HUES48 (cell line): ENCODE results near the gene NAV1.
"Not testable (repeated sequence)": the region's sequence is repeated elsewhere in the genome, so short reads cannot be mapped to it uniquely, and the experiment has no call there.

Source experiments
- H3K27ac ChIP-seq: one replicate; pipeline ENCODE4 v1.7.0; 2013; ENCODE audit warnings: low read depth, low read length, inconsistent platforms
- H3K27me3 ChIP-seq: 2 replicates; pipeline ENCODE4 v1.6.1; 2013; ENCODE audit warnings: mild to moderate bottlenecking, low read length; ENCODE audit not compliant: control insufficient read depth, insufficient read depth
- H3K36me3 ChIP-seq: 2 replicates; pipeline ENCODE4 v1.6.1; 2013; ENCODE audit warnings: low read length; ENCODE audit not compliant: control insufficient read depth, insufficient read depth
- H3K4me1 ChIP-seq: 2 replicates; pipeline ENCODE4 v1.6.1; 2013; ENCODE audit warnings: mild to moderate bottlenecking, low read length; ENCODE audit not compliant: control insufficient read depth, insufficient read depth
- H3K4me3 ChIP-seq: 2 replicates; pipeline ENCODE4 v1.5.1; 2013; ENCODE audit warnings: mild to moderate bottlenecking, low read depth, low read length
- H3K9ac ChIP-seq: 2 replicates; pipeline ENCODE4 v1.6.1; 2013; ENCODE audit warnings: mild to moderate bottlenecking, low read depth, low read length, moderate library complexity
- H3K9me3 ChIP-seq: 2 replicates; pipeline ENCODE4 v1.6.1; 2013; ENCODE audit warnings: low read length; ENCODE audit not compliant: control insufficient read depth, insufficient read depth

NAV1 gene

GRCh38 chr1:201568859-201569294, 29.9 kb downstream of the NAV1 start:
- no peaks in the 10 kb centered on the region for H3K27me3 ChIP-seq
- no peak overlapping the region for H3K27ac ChIP-seq
- no peaks in the 10 kb centered on the region for H3K9me3 ChIP-seq
- H3K4me3 ChIP-seq: no peak overlapping the region
- no peaks in the 10 kb centered on the region for H3K4me1 ChIP-seq
- no peak overlapping the region for H3K9ac ChIP-seq
- H3K36me3 ChIP-seq: no peaks in the 10 kb centered on the region

- Histone ChIP-seq H3K9ac (no peak overlapping the region), H3K27me3 (no peaks in the 10 kb centered on the region), H3K9me3 (no peaks in the 10 kb centered on the region), H3K36me3 (no peaks in the 10 kb centered on the region), H3K4me1 (no peaks in the 10 kb centered on the region), H3K27ac (no peak overlapping the region), H3K4me3 (no peak overlapping the region)
These were observed 31.4 kb downstream of the NAV1 start for GRCh38 chr1:201570181-201570885.

GRCh38 chr1:201570886-201571624, 32.1 kb downstream of the NAV1 start:
- Histone ChIP-seq H3K36me3 (no peaks in the 10 kb centered on the region), H3K27ac (no peak overlapping the region), H3K9me3 (no peaks in the 10 kb centered on the region), H3K4me3 (no peak overlapping the region), H3K27me3 (no peaks in the 10 kb centered on the region), H3K9ac (no peak overlapping the region), H3K4me1 (no peaks in the 10 kb centered on the region)

- Histone ChIP-seq H3K27me3 (no peaks in the 10 kb centered on the region), H3K36me3 (no peaks in the 10 kb centered on the region), H3K27ac (no peak overlapping the region), H3K9ac (no peak overlapping the region), H3K4me3 (no peak overlapping the region), H3K4me1 (no peaks in the 10 kb centered on the region), H3K9me3 (no peaks in the 10 kb centered on the region)
These were observed 34.1 kb downstream of the NAV1 start for GRCh38 chr1:201573030-201573429.

GRCh38 chr1:201573923-201574322, 35.0 kb downstream of the NAV1 start:
- H3K9ac ChIP-seq: no peak overlapping the region
- no peak overlapping the region for H3K27ac ChIP-seq
- H3K9me3 ChIP-seq: no peaks in the 10 kb centered on the region
- H3K4me3 ChIP-seq: no peak overlapping the region
- no peaks in the 10 kb centered on the region for H3K27me3 ChIP-seq
- H3K4me1 ChIP-seq: no peaks in the 10 kb centered on the region
- no peaks in the 10 kb centered on the region for H3K36me3 ChIP-seq

GRCh38 chr1:201575912-201576311, 37.0 kb downstream of the NAV1 start:
- no peaks in the 10 kb centered on the region for H3K27me3 ChIP-seq
- no peak overlapping the region for H3K4me3 ChIP-seq
- H3K4me1 ChIP-seq: no peaks in the 10 kb centered on the region
- H3K9me3 ChIP-seq: no peaks in the 10 kb centered on the region
- H3K36me3 ChIP-seq: no peaks in the 10 kb centered on the region
- H3K27ac ChIP-seq: no peak overlapping the region
- no peak overlapping the region for H3K9ac ChIP-seq

GRCh38 chr1:201576914-201577313, 38.0 kb downstream of the NAV1 start:
- H3K27me3 ChIP-seq: no peaks in the 10 kb centered on the region
- H3K36me3 ChIP-seq: no peaks in the 10 kb centered on the region
- H3K9me3 ChIP-seq: no peaks in the 10 kb centered on the region
- no peak overlapping the region for H3K9ac ChIP-seq
- H3K4me3 ChIP-seq: no peak overlapping the region
- H3K27ac ChIP-seq: no peak overlapping the region
- H3K4me1 ChIP-seq: no peaks in the 10 kb centered on the region

- H3K4me3 ChIP-seq: no peak overlapping the region
- no peaks in the 10 kb centered on the region for H3K9me3 ChIP-seq
- H3K27me3 ChIP-seq: no peaks in the 10 kb centered on the region
- peaks cover 6% of the 10 kb centered on the region; the same call in 1 of the 2 replicates for H3K4me1 ChIP-seq
- H3K9ac ChIP-seq: no peak overlapping the region
- no peaks in the 10 kb centered on the region for H3K36me3 ChIP-seq
- no peak overlapping the region for H3K27ac ChIP-seq
These were observed 39.3 kb downstream of the NAV1 start for GRCh38 chr1:201578008-201578888.

GRCh38 chr1:201581371-201581770, 42.4 kb downstream of the NAV1 start:
- H3K9me3 ChIP-seq, H3K9ac ChIP-seq, H3K36me3 ChIP-seq, H3K4me3 ChIP-seq, H3K27me3 ChIP-seq, H3K27ac ChIP-seq: not testable (repeated sequence)
- H3K4me1 ChIP-seq: peaks cover 11% of the 10 kb centered on the region; the same call in 1 of the 2 replicates

- Histone ChIP-seq H3K27ac (no peak overlapping the region), H3K4me1 (peaks cover 11% of the 10 kb centered on the region; the same call in 1 of the 2 replicates), H3K9ac (no peak overlapping the region)
These were observed 43.9 kb downstream of the NAV1 start for GRCh38 chr1:201582705-201583442.

More at GRCh38 chr1:201582705-201583442, 43.9 kb downstream of the NAV1 start:
- no peaks in the 10 kb centered on the region for H3K36me3 ChIP-seq
- no peak overlapping the region for H3K4me3 ChIP-seq
- H3K27me3 ChIP-seq: no peaks in the 10 kb centered on the region
- no peaks in the 10 kb centered on the region for H3K9me3 ChIP-seq
